DND-41 (cell line): ENCODE measurements around the gene CRBN.

Experiments used
- ATAC-seq: fragments of 200-7000 bp; cut with Tn5 transposase; 3 replicates; pipeline ENCODE4 v1.9.1; 2021; ENCODE audit warnings: low read depth; ENCODE audit not compliant: insufficient read depth
- DNase-seq: peaks from one replicate; pipeline ENCODE4 v3.0.0-alpha.2; 2020
- H2AFZ ChIP-seq: 2 replicates; pipeline ENCODE4 v1.6.0; 2012; ENCODE audit warnings: low read depth, low read length
- H3K27ac ChIP-seq: 2 replicates; pipeline ENCODE4 v1.5.1; 2012; ENCODE audit warnings: low read length, inconsistent platforms
- H3K27me3 ChIP-seq: fragments of 200-600 bp; sonication (generic); 2 replicates; pipeline ENCODE4 v1.6.0; 2012; ENCODE audit warnings: low read length, mild to moderate bottlenecking, inconsistent platforms; ENCODE audit not compliant: insufficient read depth, poor library complexity
- H3K36me3 ChIP-seq: 2 replicates; pipeline ENCODE4 v1.5.1; 2012; ENCODE audit warnings: low read length, inconsistent platforms; ENCODE audit not compliant: insufficient read depth
- H3K4me1 ChIP-seq: 2 replicates; pipeline ENCODE4 v1.5.1; 2012; ENCODE audit warnings: mild to moderate bottlenecking, low read length; ENCODE audit not compliant: insufficient read depth
- H3K4me2 ChIP-seq: 2 replicates; pipeline ENCODE4 v1.6.0; 2012; ENCODE audit warnings: mild to moderate bottlenecking, moderate library complexity, low read length, inconsistent platforms; ENCODE audit not compliant: insufficient read depth
- H3K4me3 ChIP-seq, 2 experiments: fragments of 200-600 bp in 1 of 2; shearing (Covaris generic) in 1 of 2; 2 replicates each; pipeline ENCODE4 v1.5.1; 2012 to 2016; ENCODE audit warnings: inconsistent platforms in 2 of 2, low read length in 2 of 2, mild to moderate bottlenecking in 2 of 2, low read depth in 1 of 2, moderate library complexity in 1 of 2
- H3K79me2 ChIP-seq: 2 replicates; pipeline ENCODE4 v1.6.0; 2012; ENCODE audit warnings: low read length, inconsistent platforms; ENCODE audit not compliant: insufficient read depth
- H3K9ac ChIP-seq: 2 replicates; pipeline ENCODE4 v1.6.0; 2012; ENCODE audit warnings: low read depth, mild to moderate bottlenecking, inconsistent platforms, low read length, moderate library complexity
- H3K9me3 ChIP-seq: 2 replicates; pipeline ENCODE4 v1.5.1; 2012; ENCODE audit warnings: low read length, moderate library complexity, mild to moderate bottlenecking, inconsistent platforms; ENCODE audit not compliant: insufficient read depth, severe bottlenecking
- H4K20me1 ChIP-seq: 2 replicates; pipeline ENCODE4 v1.6.0; 2012; ENCODE audit warnings: low read length; ENCODE audit not compliant: insufficient read depth
- CTCF ChIP-seq: IDR thresholded peaks from 2 replicates; pipeline ENCODE4 v1.5.1; 2012; ENCODE audit warnings: borderline replicate concordance, low read length, moderate library complexity, mild to moderate bottlenecking; ENCODE audit not compliant: poor library complexity, severe bottlenecking; ENCODE audit errors: extremely low read depth
- EZH2 ChIP-seq: IDR thresholded peaks from 3 replicates; pipeline ENCODE4 v1.6.1; 2012; ENCODE audit warnings: borderline replicate concordance, low read depth, mild to moderate bottlenecking, moderate library complexity, low read length, inconsistent platforms; ENCODE audit not compliant: severe bottlenecking

The CRBN gene

GRCh38 chr3:3145831-3146230, 33.7 kb downstream of the CRBN start:
- H3K4me3 ChIP-seq, result no peak overlapping the region
- no peaks in the 10 kb centered on the region for H3K9me3 ChIP-seq
- DNase-seq, result no peak
- no peak overlapping the region for H3K27ac ChIP-seq
- no peaks in the 10 kb centered on the region for H3K27me3 ChIP-seq
- H3K36me3 ChIP-seq, result peaks cover 99% of the 10 kb centered on the region
- H3K4me2 ChIP-seq, result no peak overlapping the region
- peaks cover 9% of the 10 kb centered on the region; the same call in 1 of the 2 replicates for H3K79me2 ChIP-seq
- no peak overlapping the region for H2AFZ ChIP-seq
- ATAC-seq, result no peak
- 0 out of 2 replicates have a peak, but pooled peaks cover 3% of the 10 kb centered on the region for H4K20me1 ChIP-seq
- no peak overlapping the region for H3K9ac ChIP-seq
- H3K4me1 ChIP-seq, result no peaks in the 10 kb centered on the region
- TF ChIP-seq EZH2 (no peak), CTCF (no peak)

- H3K4me3 ChIP-seq, result no peak overlapping the region
- peaks cover 96% of the 10 kb centered on the region for H3K36me3 ChIP-seq
- no peak overlapping the region for H2AFZ ChIP-seq
- no peak overlapping the region for H3K27ac ChIP-seq
- H3K27me3 ChIP-seq, result no peaks in the 10 kb centered on the region
- DNase-seq (no peak), ATAC-seq (no peak)
- no peaks in the 10 kb centered on the region for H3K4me1 ChIP-seq
- TF ChIP-seq EZH2 (no peak), CTCF (no peak)
- H3K4me2 ChIP-seq, result no peak overlapping the region
- H4K20me1 ChIP-seq, result peaks cover 10% of the 10 kb centered on the region; the same call in 1 of the 2 replicates
- H3K9ac ChIP-seq, result no peak overlapping the region
- no peaks in the 10 kb centered on the region for H3K9me3 ChIP-seq
- peaks cover 26% of the 10 kb centered on the region for H3K79me2 ChIP-seq
Measured at GRCh38 chr3:3141939-3142338, 37.6 kb downstream of the CRBN start.

GRCh38 chr3:3137526-3137925, 42.0 kb downstream of the CRBN start:
- H3K27me3 ChIP-seq, result no peaks in the 10 kb centered on the region
- H3K4me3 ChIP-seq, result no peak overlapping the region
- DNase-seq (no peak), ATAC-seq (no peak)
- H2AFZ ChIP-seq, result no peak overlapping the region
- no peak overlapping the region for H3K9ac ChIP-seq
- no peak overlapping the region for H3K27ac ChIP-seq
- TF ChIP-seq EZH2, result no peak
- no peak for TF ChIP-seq CTCF
- peaks cover 90% of the 10 kb centered on the region for H3K36me3 ChIP-seq
- no peaks in the 10 kb centered on the region for H3K9me3 ChIP-seq
- peaks cover 67% of the 10 kb centered on the region for H3K79me2 ChIP-seq
- H3K4me2 ChIP-seq, result no peak overlapping the region
- no peaks in the 10 kb centered on the region for H3K4me1 ChIP-seq
- peaks cover 37% of the 10 kb centered on the region for H4K20me1 ChIP-seq

- no peak overlapping the region for H2AFZ ChIP-seq
- no peak overlapping the region for H3K27ac ChIP-seq
- H3K9ac ChIP-seq, result no peak overlapping the region
- peaks cover 4% of the 10 kb centered on the region; the same call in 1 of the 2 replicates for H3K4me1 ChIP-seq
- H4K20me1 ChIP-seq, result peaks cover 37% of the 10 kb centered on the region
- no peak for TF ChIP-seq EZH2
- TF ChIP-seq CTCF, result no peak
- DNase-seq (no peak), ATAC-seq (no peak)
- H3K4me2 ChIP-seq, result no peak overlapping the region
- peaks cover 80% of the 10 kb centered on the region for H3K36me3 ChIP-seq
- H3K27me3 ChIP-seq, result no peaks in the 10 kb centered on the region
- no peak overlapping the region for H3K4me3 ChIP-seq
- H3K79me2 ChIP-seq, result peaks cover 79% of the 10 kb centered on the region
- no peaks in the 10 kb centered on the region for H3K9me3 ChIP-seq
Measured at GRCh38 chr3:3134750-3135448, 44.6 kb downstream of the CRBN start.
